DMS153 (cell line): ENCODE data around the gene CLTCL1.
"Not testable (repeated sequence)": the region's sequence is repeated elsewhere in the genome, so short reads cannot be mapped to it uniquely, and the experiment has no call there.

Experiments
- DNase-seq: peaks from one replicate; lab custom pipeline; 2025; lab: John Stamatoyannopoulos, UW

CLTCL1 gene

GRCh38 chr22:19175602-19176174 lies 115.8 kb downstream of the CLTCL1 start:
- no peak for DNase-seq

GRCh38 chr22:19175026-19175601 lies 116.4 kb downstream of the CLTCL1 start:
- no peak for DNase-seq

GRCh38 chr22:19174106-19175025 lies 117.2 kb downstream of the CLTCL1 start:
- no peak for DNase-seq

- DNase-seq: no peak
Measured at GRCh38 chr22:19173047-19174035, 118.2 kb downstream of the CLTCL1 start.

- DNase-seq: no peak
Measured at GRCh38 chr22:19172213-19173046, 119.1 kb downstream of the CLTCL1 start.

GRCh38 chr22:19169947-19170318 lies 121.6 kb downstream of the CLTCL1 start:
- no peak for DNase-seq

GRCh38 chr22:19169002-19169946 lies 122.2 kb downstream of the CLTCL1 start:
- DNase-seq: no peak

- no peak for DNase-seq
Measured at GRCh38 chr22:19168088-19168890, 123.2 kb downstream of the CLTCL1 start.

GRCh38 chr22:19167106-19167869 lies 124.2 kb downstream of the CLTCL1 start:
- DNase-seq: no peak

- DNase-seq: no peak
Measured at GRCh38 chr22:19166421-19166820, 125.1 kb downstream of the CLTCL1 start.

GRCh38 chr22:19164425-19164824 lies 127.1 kb downstream of the CLTCL1 start:
- DNase-seq: no peak

- DNase-seq: not testable (repeated sequence)
Measured at GRCh38 chr22:19158649-19159048, 132.9 kb downstream of the CLTCL1 start.

GRCh38 chr22:19156109-19156508 lies 135.4 kb downstream of the CLTCL1 start:
- DNase-seq: not testable (repeated sequence)

GRCh38 chr22:19152942-19153883 lies 138.3 kb downstream of the CLTCL1 start:
- DNase-seq: no peak

- DNase-seq: no peak
Measured at GRCh38 chr22:19151329-19152191, 140.0 kb downstream of the CLTCL1 start.
